Type B pancreatic cell (in vitro differentiated cells): ENCODE results near the gene ACTR6. TPM values are rescaled to one million over a fixed set of nuclear protein-coding genes. Genes with fewer than 3 reads are reported as not detected.

Experiments
- DNase-seq: peaks from one replicate; pipeline ENCODE4 v3.0.0; 2021; ENCODE audit warnings: mixed read lengths; ENCODE audit not compliant: unreplicated experiment; ENCODE audit errors: extremely low spot score
- H3K27ac Mint-ChIP-seq: 2 replicates; pipeline ENCODE4 v1.8.0; 2021; ENCODE audit warnings: mild to moderate bottlenecking, mixed read lengths
- H3K27me3 Mint-ChIP-seq: 2 replicates; pipeline ENCODE4 v1.8.0; 2021; ENCODE audit warnings: mixed read lengths
- H3K36me3 Mint-ChIP-seq: 2 replicates; pipeline ENCODE4 v1.8.0; 2021; ENCODE audit warnings: mixed read lengths
- H3K4me1 Mint-ChIP-seq: one replicate; pipeline ENCODE4 v1.8.0; 2021; ENCODE audit warnings: mixed read lengths; ENCODE audit not compliant: unreplicated experiment
- H3K4me3 Mint-ChIP-seq: 2 replicates; pipeline ENCODE4 v1.8.0; 2021; ENCODE audit warnings: mild to moderate bottlenecking, mixed read lengths
- H3K9me3 Mint-ChIP-seq: 2 replicates; pipeline ENCODE4 v1.8.0; 2021; ENCODE audit warnings: mixed read lengths
- CTCF ChIP-seq: fragments of 200-600 bp; sonication (generic); conservative IDR thresholded peaks from 2 replicates; pipeline ENCODE4 v1.5.0; 2021; ENCODE audit warnings: antibody characterized with exemption, mild to moderate bottlenecking
- total RNA-seq: library from RNA; stranded (reverse); gene quantifications from 2 replicates; pipeline ENCODE4 v1.2.1, GENCODE V29; 2021; ENCODE audit warnings: low replicate concordance

The ACTR6 gene
- total RNA-seq, 1 donor from 2014 or later, result 32.9 TPM

- H3K4me1 Mint-ChIP-seq, result peaks cover 18% of the 10 kb centered on the region
- no peaks in the 10 kb centered on the region for H3K27me3 Mint-ChIP-seq
- H3K27ac Mint-ChIP-seq, result peak overlapping the region; percentile 99
- H3K36me3 Mint-ChIP-seq, result no peaks in the 10 kb centered on the region
- no peaks in the 10 kb centered on the region for H3K9me3 Mint-ChIP-seq
- no peak for DNase-seq
- peak overlapping the region; percentile 100 for H3K4me3 Mint-ChIP-seq
- TF ChIP-seq CTCF, result no peak
Observed at GRCh38 chr12:100265732-100266584, 65.3 kb downstream of the ACTR6 start.

- H3K9me3 Mint-ChIP-seq, result no peaks in the 10 kb centered on the region
- no peaks in the 10 kb centered on the region for H3K27me3 Mint-ChIP-seq
- peak; percentile 91 for DNase-seq
- no peak for TF ChIP-seq CTCF
- H3K4me1 Mint-ChIP-seq, result peaks cover 19% of the 10 kb centered on the region
- H3K27ac Mint-ChIP-seq, result peak overlapping the region; percentile 99
- H3K4me3 Mint-ChIP-seq, result peak overlapping the region; percentile 100
- H3K36me3 Mint-ChIP-seq, result no peaks in the 10 kb centered on the region
Observed at GRCh38 chr12:100266585-100266834, 65.9 kb downstream of the ACTR6 start.

- DNase-seq, result peak; percentile 94
- Mint-ChIP-seq H3K27me3 (no peaks in the 10 kb centered on the region), H3K9me3 (no peaks in the 10 kb centered on the region), H3K36me3 (no peaks in the 10 kb centered on the region), H3K27ac (peak within 1 kb of the TSS; percentile 99), H3K4me1 (peaks cover 19% of the 10 kb centered on the region), H3K4me3 (peak within 1 kb of the TSS; percentile 100)
- no peak for TF ChIP-seq CTCF
Observed at GRCh38 chr12:100266835-100267602, 66.4 kb downstream of the ACTR6 start, which contains the start of the genes DEPDC4 and SCYL2. Gene DEPDC4, minus strand, starts transcription at chr12:100267079. Its CDS starts 3 bp downstream, at chr12:100267076. Gene SCYL2, plus strand, starts transcription at chr12:100267177. Its CDS starts 15,794 bp downstream, at chr12:100282971.

GRCh38 chr12:100267603-100268281 is 67.1 kb downstream of the ACTR6 start:
- TF ChIP-seq CTCF, result no peak
- no peaks in the 10 kb centered on the region for H3K9me3 Mint-ChIP-seq
- H3K27me3 Mint-ChIP-seq, result no peaks in the 10 kb centered on the region
- no peak for DNase-seq
- peak overlapping the region; percentile 99 for H3K27ac Mint-ChIP-seq
- no peaks in the 10 kb centered on the region for H3K36me3 Mint-ChIP-seq
- peaks cover 19% of the 10 kb centered on the region for H3K4me1 Mint-ChIP-seq
- H3K4me3 Mint-ChIP-seq, result peak overlapping the region; percentile 100

GRCh38 chr12:100268835-100269564 is 68.4 kb downstream of the ACTR6 start:
- Mint-ChIP-seq H3K27ac (peak overlapping the region; percentile 99), H3K36me3 (peaks cover 6% of the 10 kb centered on the region), H3K4me3 (peak overlapping the region; percentile 100), H3K4me1 (peaks cover 28% of the 10 kb centered on the region), H3K27me3 (no peaks in the 10 kb centered on the region), H3K9me3 (no peaks in the 10 kb centered on the region)
- no peak for TF ChIP-seq CTCF
- DNase-seq, result no peak
